K562 (cell line): ENCODE measurements around the gene POLR3GL. TPM values are rescaled to one million over a fixed set of nuclear protein-coding genes. Genes with fewer than 3 reads are reported as not detected.

Experiments
- ATF2 ChIP-seq: sonication (generic); formaldehyde crosslinking; IDR thresholded peaks from 2 replicates; pipeline ENCODE4 v1.8.1; 2022; ENCODE audit warnings: missing genetic modification reagents
- BRCA1 ChIP-seq, 2 experiments: fragments of 450-650 bp in 1 of 2; sonication (generic) in 1 of 2; formaldehyde crosslinking in 1 of 2; IDR thresholded peaks; 2 replicates each; pipeline versions ENCODE4 v1.5.0 to v1.6.1; 2017 to 2020; ENCODE audit warnings: mild to moderate bottlenecking in 1 of 2, missing genetic modification reagents in 1 of 2
- ESRRB ChIP-seq: fragments of 250-450 bp; sonication (Bioruptor Pico); IDR thresholded peaks from 2 replicates; pipeline ENCODE4 v1.5.0; 2020; ENCODE audit warnings: mild to moderate bottlenecking, moderate library complexity, borderline replicate concordance
- HDAC2 ChIP-seq: fragments of 450-650 bp; IDR thresholded peaks from 2 replicates; pipeline ENCODE4 v1.6.1; 2016; ENCODE audit warnings: mild to moderate bottlenecking
- MBD1 ChIP-seq: fragments of 250-450 bp; sonication (Bioruptor Pico); IDR thresholded peaks from 2 replicates; pipeline ENCODE4 v1.8.0; 2022; ENCODE audit warnings: inconsistent platforms
- PHB ChIP-seq: fragments of 250-450 bp; sonication (Bioruptor Pico); IDR thresholded peaks from 2 replicates; pipeline ENCODE4 v1.5.0; 2021
- PHF20 ChIP-seq: fragments of 450-650 bp; IDR thresholded peaks from 2 replicates; pipeline ENCODE4 v1.6.1; 2018; ENCODE audit not compliant: partially characterized antibody
- PHF21A ChIP-seq: fragments of 450-650 bp; IDR thresholded peaks from 2 replicates; pipeline ENCODE4 v1.6.1; 2017; ENCODE audit warnings: low read depth, borderline replicate concordance
- PREB ChIP-seq: sonication (generic); formaldehyde crosslinking; IDR thresholded peaks from 2 replicates; pipeline ENCODE4 v1.8.1; 2023; ENCODE audit warnings: mild to moderate bottlenecking, missing genetic modification reagents
- RREB1 ChIP-seq: fragments of 250-450 bp; sonication (Bioruptor Pico); IDR thresholded peaks from 2 replicates; pipeline ENCODE4 v1.4.0; 2020
- SFPQ ChIP-seq: fragments of 200-400 bp; formaldehyde crosslinking; IDR thresholded peaks from 2 replicates; pipeline ENCODE4 v1.6.1; 2017; ENCODE audit warnings: mild to moderate bottlenecking, low read depth, low read length, moderate library complexity
- ZNF277 ChIP-seq: fragments of 250-450 bp; sonication (Bioruptor Pico); IDR thresholded peaks from 2 replicates; pipeline ENCODE4 v1.8.0; 2022; ENCODE audit warnings: inconsistent platforms, mild to moderate bottlenecking, moderate library complexity, borderline replicate concordance
- polyA plus RNA-seq, 8 experiments: library from polyadenylated mRNA; depleted of rRNA in 4 of 8; stranded (reverse) in 5 of 8; unstranded in 3 of 8; fragments of >200 nt; fragmentation: Nextera tagmentation in 2 of 8; fragmentation: Illumina TruSeq in 1 of 8; extraction: Ambion mirVana in 2 of 8; extraction: Trizol in 1 of 8; gene quantifications; 2 replicates each; pipeline versions ENCODE4 v1.2.1 to v1.2.3, GENCODE V29; 2011 to 2014; ENCODE audit warnings: inconsistent platforms in 1 of 8, missing spikeins in 1 of 8
- total RNA-seq, 7 experiments: library from RNA; depleted of rRNA in 6 of 7; stranded (reverse); fragments of >200 nt in 6 of 7; fragmentation: Illumina TruSeq in 2 of 7; extraction: Trizol in 2 of 7; gene quantifications; 2 replicates each; pipeline versions ENCODE4 v1.2.1 to v1.2.3, GENCODE V29; 2011 to 2021; ENCODE audit warnings: low replicate concordance in 1 of 7

Gene POLR3GL
- total and polyA plus RNA-seq, 9 of the 15 experiments (the other 6 are each of a cell fraction or from before 2014, with no cell fraction given) = 14.6 to 48.4 (median 38.2) TPM

GRCh38 chr1:145996433-145997015 lies 32.0 kb downstream of the POLR3GL start, which contains the start of gene TXNIP (continued):
- TF ChIP-seq BRCA1 (IDR thresholded peaks at IDR 0.05) (no peak), BRCA1 (CRISPR knock-in tag; IDR thresholded peaks at IDR 0.05) (no peak), ATF2 (CRISPR knock-in tag) (no peak), PHB (CRISPR knock-in tag) (no peak), PHF20 (no peak), MBD1 (CRISPR knock-in tag) (no peak), ZNF277 (CRISPR knock-in tag) (no peak), PREB (CRISPR knock-in tag) (no peak), SFPQ (no peak), PHF21A (no peak; the same call in 1 of the 2 replicates), ESRRB (CRISPR knock-in tag) (no peak), HDAC2 (peak; percentile 36; the same call in 1 of the 2 replicates), RREB1 (no peak)
